Endothelial cell of hepatic sinusoid (primary cell): Measurements from ENCODE around the gene IGSF9.

Experiments used
- in situ Hi-C: cut with HindIII; loops from 2 replicates; pipeline ENCODE4 v1.10.0; 2017; ENCODE audit warnings: low sequenced_read_pairs

The IGSF9 gene

DNA sequence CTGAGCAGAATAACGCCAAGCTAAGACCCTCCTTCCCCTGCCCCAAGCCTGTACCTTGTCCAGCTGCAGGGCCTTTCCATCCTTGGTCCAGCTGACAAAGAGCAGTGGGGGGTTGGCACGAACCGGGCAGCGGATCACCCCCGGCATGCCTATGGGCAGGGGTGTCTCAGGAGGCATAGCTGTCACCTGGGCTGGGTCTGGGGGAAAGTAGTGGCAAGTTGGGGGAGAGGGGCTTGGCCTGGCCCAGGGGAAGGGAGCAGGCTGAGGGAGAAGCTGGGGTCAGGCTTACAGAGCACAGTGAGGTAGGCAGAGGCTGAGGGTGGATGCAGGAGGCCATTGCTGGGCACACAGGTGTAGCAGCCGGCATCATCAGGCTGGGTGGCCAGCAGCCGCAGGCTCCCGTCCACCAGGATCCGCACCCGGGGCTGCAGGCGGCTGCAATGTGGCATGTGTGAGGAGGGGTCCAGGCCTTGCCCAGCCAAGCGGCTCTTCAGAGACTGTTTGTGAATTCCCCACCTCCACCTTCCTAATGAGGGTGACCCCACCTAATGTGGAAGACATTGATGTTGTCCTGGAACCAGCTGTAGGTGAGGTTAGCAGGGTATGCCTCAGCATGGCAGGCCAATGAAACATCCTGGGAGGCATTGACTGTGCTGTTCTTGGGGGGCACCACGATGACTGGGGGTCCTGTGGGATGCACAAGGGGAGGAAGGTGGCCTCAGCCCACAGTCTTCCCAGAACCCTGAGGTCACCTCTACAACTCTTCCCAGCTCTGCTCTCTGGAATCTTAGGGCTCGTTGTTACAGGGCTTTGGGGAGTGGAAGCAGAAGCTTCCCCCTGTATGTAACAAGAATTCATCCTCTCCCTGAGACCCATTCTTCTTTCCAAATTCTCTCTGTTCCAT lies 11.0 kb downstream of the IGSF9 start:
- in situ Hi-C loops: loop anchor here (5.0 kb wide), 1 partner anchor 73 kb away; no protein-coding TSS in a partner anchor

DNA sequence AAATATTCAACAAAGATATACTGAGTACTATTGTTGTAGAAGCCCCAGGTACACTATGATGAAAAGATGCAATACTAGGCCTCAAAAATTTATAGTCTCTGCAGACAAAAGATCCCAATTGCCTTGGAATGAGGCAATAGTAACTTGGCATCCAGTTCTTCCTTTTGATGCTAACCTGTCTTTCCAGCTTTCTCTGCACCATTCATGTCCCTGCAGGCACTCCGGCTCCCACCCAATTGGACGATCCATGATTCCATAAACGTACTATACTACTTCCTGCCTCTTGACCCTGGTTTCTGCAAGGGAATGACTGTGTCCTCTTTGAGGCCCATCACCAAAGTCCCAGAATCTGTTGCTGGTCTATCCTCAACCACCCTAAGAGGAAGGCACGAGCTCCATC lies 12.1 kb downstream of the IGSF9 start:
- in situ Hi-C loops: loop anchor here (5.0 kb wide), 1 partner anchor 74 kb away; no protein-coding TSS in a partner anchor

DNA sequence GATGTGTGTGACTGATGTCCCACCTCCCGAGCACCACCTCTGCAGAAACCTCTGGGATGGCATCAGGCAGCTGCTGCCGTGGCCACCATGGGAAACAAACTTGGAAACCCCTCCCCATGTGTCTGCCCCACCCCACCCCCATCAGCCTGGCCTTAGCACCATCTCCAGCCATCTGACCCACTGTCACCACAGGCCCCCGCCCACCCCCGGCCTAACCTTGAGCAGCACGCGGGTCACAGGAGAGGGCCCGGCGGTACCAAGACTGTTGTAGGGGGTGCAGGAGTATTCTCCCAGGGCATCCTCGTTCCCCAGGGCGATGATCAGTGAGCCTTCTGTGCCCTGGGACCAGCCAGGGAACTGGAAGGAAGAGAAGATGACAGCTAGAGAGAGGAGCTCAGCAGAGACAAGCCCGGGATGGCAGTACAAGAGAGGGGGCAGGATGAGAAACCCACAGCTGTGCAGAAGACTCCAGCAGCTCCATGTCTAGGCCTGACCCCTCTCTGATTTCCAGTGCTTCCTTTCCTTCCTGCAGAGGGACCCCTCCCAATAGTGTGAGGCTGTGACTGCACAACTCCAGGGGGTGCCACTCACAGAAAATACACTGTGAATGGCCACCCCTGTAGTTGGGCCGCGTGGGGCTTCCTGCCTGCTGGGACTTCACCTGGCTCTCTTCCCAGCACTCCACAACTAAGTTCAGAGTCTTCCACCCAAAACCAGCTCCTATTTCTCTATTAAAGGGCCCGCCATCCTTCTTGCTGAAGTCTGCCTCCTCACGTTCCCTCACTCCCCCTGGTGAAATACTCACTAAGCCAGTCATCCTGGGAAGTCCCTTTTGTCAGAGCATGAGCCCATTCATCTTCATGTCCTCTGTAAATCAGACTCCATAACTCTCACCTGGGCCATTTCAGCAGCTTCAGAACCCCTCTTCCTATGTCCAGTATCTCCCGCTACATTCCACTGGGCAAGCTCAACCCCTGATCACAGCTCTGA lies 12.8 kb downstream of the IGSF9 start:
- in situ Hi-C loops: loop anchor here (5.0 kb wide), 1 partner anchor 75 kb away; no protein-coding TSS in a partner anchor

DNA sequence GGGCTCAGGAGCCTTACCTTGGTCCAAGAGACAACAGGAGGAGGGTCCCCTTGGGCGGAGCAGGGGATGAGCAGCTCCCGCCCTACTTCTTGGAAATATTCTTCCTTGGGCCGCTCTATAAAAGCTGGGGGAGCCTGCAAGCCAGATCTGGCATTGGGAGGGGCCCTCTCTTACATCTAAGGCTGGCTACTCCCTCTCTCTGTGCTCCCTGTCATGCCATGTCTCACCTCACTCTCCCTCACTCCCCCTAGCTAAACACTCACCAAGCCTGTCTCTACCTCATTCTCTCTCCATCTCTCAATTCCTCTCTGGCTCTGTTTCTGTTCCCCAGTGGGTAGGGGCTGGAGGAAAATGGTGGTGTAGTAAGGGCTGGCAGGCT lies 13.6 kb downstream of the IGSF9 start:
- in situ Hi-C loops: loop anchor here (5.0 kb wide), 1 partner anchor 76 kb away; no protein-coding TSS in a partner anchor

DNA sequence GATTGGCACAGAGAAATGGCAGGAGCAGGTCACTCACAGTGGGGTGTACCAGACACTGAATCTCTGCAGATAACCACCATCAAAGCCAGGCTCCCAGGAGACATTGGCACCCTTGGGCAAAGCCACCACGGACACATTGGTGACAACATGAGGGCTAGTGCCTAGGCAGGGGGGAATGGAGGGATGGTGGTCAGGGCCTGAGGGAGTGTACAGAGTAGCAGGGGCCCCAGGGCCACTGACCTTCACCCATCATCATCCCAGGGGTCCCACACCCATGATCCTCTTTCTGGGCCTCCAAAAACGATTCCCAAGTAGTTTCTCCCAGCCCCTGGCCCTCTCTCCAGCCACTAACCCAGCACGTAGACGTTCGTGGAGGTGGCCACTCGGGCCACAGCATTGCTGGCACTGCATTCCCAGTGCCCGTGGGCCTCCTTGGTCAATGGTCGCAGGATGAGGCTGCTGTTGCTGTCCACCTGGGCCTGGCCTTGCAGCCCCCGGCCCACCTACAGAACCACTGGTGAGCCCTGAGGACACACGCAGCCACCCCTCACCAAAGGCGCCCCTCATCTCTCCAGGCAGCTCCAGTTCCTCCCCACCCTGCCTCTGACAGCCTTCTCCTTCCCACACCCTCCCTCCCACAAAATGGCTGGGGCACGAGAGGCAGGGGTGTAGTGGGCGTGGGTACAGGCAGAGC lies 14.2 kb downstream of the IGSF9 start:
- in situ Hi-C loops: loop anchor here (5.0 kb wide), 1 partner anchor 76 kb away; no protein-coding TSS in a partner anchor

DNA sequence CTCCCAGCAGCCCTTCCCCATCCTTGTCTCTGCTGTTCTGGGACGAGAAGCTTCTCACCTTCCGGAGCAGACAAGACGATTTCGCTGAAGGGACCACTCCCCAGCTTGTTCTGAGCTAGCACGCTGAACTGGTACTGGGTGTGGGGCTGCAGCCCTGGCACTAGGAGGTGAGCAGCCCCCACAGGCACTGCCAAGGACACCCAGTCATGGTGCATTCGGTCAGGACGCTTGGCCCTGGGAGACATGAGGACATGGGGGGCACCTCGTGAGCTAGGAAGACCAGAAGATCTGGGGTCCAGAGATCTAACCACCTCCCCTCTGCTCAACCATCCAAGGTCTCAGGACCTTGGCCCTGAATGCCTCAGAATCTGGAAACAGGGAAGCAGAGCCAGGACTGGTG lies 14.8 kb downstream of the IGSF9 start:
- in situ Hi-C loops: loop anchor here (5.0 kb wide), 1 partner anchor 77 kb away; no protein-coding TSS in a partner anchor

DNA sequence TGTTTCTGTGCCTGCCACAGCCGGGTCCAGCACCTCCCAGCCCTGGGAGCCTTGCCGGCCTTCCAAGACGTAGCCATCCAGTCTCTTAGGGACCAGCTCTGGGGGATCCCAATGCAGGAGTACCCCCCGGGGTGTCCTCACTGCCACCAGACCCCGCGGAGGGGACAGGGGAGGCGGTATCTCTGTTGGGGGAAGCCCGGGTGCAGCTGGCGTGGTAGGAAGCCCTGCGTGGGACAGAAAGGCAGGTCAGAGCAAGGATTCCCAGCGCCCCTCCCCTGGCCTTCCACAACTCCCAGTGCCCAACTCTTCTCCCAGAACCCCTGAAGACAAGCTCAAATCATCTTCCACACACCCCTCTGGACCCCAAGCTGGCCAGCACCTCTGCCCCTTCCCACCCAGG lies 15.2 kb downstream of the IGSF9 start:
- in situ Hi-C loops: loop anchor here (5.0 kb wide), 1 partner anchor 77 kb away; no protein-coding TSS in a partner anchor

DNA sequence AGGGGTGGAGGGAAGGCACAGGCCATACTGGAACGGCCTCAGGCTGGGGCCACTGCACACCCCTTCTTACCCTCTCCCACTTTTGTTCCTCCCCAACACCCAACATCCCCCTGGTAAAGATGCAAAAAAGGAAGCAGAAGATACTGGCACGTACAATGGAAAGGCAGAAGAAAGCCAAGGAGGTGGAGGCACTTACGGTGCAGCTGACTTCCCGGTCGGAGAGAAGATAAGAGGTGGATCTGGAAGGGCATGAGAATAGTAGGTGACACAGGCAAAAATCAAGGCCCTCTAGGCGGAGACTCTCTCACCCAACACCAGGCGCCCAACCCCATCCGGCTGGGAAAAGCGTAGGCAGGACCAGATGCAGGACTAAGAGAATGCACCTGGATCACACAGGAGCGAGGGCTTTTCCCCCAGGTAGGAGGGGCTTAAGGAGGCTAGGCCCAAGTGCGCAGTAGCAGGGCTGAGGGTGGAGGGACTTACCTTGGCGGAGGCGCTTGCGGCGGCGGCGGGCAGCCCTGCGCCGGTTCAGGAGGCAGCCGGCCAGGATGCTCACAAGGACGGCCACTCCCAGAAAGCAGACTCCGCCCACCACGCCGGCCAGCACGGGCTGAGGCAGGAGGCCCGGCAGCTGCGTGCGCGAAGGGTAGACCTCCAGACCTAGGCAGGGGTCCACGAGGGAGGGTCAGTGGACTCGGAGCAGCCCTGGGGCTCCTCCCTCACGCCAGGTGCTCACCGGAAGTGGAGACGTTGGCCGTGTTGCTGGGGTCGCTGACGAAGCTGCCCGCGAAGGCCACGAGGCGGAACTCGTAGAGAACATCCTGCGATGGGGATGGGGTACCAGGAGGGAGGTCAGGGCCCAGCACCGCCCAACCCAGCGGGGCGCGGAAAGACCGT lies 16.0 kb downstream of the IGSF9 start:
- in situ Hi-C loops: loop anchor here (5.0 to 10.0 kb wide), 2 partner anchors 78 to 425 kb away; no protein-coding TSS in a partner anchor

DNA sequence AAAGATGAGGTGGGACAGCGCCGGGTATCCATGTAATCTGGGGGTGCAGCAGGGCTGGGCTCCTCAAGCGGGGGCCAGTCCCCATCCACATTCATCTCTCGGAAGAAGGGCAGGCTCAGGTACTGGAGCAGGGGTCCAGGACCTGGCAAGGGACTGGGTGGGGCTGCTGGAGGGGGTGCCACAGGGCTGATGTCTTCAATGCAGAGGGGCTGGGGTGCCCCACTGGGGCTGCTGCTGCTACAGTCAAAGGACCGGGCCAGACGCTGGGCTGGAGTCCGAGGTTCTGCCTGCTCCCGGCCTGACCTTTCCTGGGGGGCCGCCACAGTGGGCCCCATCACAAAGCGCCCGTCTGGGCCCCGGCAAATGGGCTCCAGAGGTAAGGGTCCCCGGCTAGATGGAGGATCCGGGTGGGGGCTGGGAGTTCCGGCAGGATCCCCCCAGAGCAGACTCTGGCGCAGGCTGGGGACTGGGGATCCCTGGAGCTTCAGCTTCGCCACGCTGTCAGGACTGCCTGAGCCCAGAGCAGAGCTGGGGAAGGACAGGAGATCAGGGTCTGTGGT lies 16.8 kb downstream of the IGSF9 start:
- in situ Hi-C loops: loop anchor here (10.0 kb wide), 1 partner anchor 426 kb away; no protein-coding TSS in a partner anchor

DNA sequence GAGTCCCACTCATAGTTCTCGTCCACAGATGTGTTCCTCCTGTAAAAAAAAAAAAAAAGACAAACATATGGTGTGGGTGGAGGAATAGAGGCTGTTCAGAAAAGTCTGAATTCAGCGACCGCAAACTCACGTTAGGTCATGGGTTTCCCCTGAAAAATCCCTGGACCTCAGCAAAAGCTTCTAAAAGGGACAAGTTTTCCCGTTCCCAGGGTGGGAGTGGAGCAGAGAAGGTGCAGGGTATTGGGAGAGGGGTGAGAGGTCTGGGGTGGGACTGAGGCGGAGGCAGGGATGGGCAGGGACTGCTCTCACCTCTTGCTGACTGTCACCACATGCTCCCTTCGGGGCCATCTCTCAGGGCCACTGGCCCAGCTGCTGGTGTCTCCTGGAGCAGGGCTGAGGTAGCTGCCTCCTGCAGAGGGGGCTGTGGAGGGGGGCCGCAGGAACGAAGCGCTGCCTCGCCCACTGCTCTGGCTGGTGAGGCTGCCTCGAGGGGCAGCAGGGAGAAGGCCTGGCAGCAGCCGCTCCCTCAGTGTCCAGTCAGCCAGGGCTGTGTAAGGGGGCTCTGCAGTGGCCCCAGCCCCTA lies 17.5 kb downstream of the IGSF9 start:
- in situ Hi-C loops: loop anchor here (10.0 kb wide), 1 partner anchor 427 kb away; no protein-coding TSS in a partner anchor

DNA sequence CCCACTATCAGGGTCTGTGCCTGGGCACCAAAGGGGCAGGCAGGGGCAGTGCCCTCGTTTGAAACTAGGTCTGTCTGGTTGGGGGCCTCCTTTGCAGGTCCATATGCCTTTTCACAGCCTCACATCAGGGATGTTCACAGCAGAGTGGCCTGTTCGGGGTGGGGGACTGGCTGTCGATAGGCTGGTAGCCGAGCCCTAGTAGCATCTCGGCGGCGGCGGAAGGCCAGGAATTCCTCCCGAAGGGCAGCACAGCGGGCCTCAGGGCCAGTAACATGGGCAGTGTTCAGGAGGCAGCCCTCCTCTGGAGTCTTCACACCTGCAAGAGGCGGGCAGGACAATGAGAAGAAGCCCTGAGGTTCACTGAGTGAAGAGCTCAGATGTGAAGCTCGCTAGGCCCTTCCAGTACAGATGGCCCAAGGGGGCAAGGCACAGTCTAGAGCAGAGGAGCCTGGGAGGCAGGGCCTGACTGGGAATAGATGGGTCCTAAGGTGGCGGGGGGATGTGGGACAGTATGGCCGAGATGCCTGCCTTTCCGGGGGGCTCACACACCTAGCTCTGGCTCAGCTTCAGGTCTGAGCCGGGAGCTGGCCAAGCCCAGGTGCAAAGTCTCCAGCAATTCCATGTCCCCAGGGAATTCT lies 18.1 kb downstream of the IGSF9 start:
- in situ Hi-C loops: loop anchor here (10.0 kb wide), 1 partner anchor 427 kb away; no protein-coding TSS in a partner anchor

DNA sequence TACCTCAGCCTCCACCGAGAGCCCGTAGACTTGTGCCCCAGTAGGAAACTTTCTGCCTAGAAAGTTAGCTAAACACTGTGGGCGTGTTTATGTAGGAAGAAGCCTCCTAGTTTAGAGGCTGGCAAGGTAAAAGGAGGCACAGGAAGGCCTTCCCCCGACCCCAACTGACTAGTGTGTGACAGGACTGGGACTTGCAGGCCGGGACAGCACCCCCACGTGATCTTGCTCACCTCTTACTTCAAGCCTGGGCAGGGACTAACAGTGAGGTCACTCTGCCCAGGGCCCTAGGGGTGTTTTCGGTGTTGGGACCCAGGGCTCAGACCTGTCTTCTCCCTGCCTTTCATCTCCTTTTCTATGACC lies 19.7 kb downstream of the IGSF9 start:
- in situ Hi-C loops: loop anchor here (10.0 kb wide), 1 partner anchor 429 kb away; no protein-coding TSS in a partner anchor

DNA sequence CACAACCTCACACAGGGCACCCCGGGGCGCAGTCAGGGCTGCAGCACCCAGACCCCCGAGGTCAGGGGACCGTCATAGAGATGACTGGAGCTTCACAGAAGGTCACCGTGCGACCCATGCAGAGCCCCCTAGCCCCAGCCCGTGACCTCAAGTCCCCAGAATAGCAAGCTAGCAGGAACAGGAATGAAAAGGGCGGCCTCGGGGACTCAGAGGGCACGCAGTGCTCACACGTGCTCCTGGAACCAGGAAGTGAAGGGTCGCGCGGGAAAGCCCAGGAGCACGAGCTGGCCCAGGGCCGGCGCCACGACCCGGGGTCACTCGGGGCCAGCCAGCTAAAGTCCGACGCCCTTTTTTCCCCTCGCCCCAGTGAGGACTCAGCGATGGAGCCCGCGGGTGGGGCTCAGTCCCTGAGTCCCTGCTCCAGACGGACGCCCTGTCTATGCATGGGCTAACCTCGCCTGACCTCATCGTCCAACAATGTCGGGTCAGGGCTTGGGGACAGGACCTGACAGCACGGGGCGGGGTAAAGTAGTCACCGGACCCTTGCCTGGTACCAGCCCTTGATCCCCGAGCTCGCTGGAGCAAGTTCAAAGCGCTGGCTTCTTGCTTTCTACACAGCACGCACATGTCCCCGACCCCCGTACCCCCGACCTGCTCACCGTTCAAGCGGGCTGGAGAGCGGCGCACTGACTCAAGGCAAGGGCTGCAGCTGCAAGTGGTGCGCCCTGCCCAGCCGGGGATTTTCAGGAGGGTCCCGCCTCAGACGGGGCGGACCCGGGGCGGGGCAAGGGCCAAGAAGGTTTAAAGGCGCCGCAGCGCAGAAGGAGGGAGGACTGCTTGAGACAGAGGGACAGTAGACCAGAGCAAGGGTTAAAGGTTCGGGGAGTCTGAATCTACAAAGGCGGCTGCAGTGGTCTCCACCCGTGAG lies 20.4 kb downstream of the IGSF9 start, which contains the start of gene TAGLN2:
TSS of gene TAGLN2 (minus strand) at position 717 of the 928 bp plus-strand sequence. CDS start 4,998 bp downstream, outside the sequence.
- in situ Hi-C loops: loop anchor here (5.0 to 10.0 kb wide), 2 partner anchors 48 to 430 kb away; no protein-coding TSS in a partner anchor

DNA sequence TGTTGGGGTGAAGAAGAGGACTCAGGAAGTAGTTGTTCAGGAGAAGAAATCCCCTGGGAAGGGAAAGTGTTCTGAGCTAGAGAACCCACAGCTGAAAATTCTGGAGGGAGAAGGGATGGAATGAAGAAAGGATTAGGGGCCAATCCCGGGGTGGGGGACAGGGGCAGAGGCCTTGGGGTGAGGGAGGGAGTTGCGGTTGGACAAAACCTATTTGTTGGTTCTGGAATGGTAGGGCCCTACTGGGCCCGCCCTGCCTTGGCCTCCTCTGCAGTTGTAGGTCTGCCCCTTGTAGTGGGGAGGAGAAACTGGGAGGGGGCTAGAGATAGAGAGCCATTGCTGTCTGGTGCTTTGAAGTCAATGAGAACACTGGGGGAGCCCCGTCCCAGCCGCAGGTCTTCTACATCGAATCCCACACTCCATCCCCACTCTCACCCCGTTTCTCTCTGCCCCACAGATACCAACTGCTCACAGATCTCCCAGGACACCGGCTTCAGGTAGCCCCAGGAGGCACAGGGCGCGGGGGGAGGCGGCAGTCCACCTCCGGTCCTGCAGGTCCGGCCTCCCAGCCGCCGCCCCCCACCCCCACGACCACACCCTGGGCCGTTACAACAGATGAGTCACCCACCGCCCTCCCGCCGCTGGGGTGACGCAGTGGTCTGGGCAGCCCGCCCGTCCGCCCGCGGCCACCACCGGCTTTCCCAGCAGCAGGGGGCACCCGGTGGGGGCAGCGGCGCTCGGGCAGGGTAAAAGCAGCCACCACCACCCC lies 21.2 kb downstream of the IGSF9 start:
- in situ Hi-C loops: loop anchor here (5.0 to 10.0 kb wide), 2 partner anchors 47 to 431 kb away; no protein-coding TSS in a partner anchor

DNA sequence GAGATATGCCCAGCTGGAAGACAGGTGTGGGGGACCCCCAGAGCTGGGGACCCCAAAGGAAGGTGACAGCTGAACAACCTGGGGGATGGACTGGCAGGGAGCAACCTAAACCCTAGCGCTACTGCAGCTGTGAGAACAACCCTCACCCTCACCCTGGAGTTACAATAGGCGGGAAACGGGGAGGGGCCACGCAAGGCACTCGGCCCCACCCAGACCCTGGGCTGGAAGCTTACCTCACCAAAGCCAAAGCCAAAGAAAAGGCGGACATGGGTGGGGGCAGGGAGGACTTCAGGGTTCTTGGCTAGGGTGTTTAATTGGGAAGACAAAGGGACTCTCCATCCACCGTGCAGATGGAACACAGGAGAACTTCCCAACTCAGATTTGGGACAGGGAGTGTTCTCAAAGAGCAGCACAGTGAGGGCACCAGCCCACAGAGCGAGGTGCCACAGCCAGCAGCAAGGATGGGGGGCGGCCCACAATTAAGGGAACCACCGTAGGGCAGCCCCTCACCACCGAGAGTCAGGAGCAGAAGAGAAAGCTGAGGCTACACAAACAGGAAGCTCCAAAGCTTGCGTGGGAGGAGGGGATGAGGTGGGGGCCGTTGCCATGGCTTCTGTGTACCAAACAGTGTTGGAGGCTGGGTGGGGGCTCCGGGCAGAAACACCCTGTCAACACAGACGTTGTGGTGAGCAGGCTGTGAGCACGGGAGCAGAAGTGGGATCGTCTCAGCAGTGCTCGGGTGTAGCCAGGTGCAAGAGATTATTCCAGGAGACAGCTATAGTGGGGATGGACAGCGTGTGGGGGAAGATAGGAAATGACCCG lies 22.0 kb downstream of the IGSF9 start:
- in situ Hi-C loops: loop anchor here (5.0 to 10.0 kb wide), 2 partner anchors 46 to 431 kb away; no protein-coding TSS in a partner anchor
